Measurements from ENCODE around the gene ATXN1.

The ATXN1 gene

GRCh38 chr6:16326971-16327776 is 434.1 kb downstream of the ATXN1 start:
- H3K27me3 ChIP-seq (ENCODE audit: control insufficient read depth in 1 of 2, insufficient read depth in 2 of 2, low read length in 2 of 2), result no peaks in the 10 kb centered on the region
- no peak overlapping the region for H3K9ac ChIP-seq (ENCODE audit: low read length)
- H3K4me3 ChIP-seq (ENCODE audit: low read depth in 1 of 2, low read length in 2 of 2), result no peak overlapping the region
- no peaks in the 10 kb centered on the region for H3K9me3 ChIP-seq (ENCODE audit: low read length)
- H3K4me1 ChIP-seq (ENCODE audit: insufficient read depth, low read length), result peaks cover 20% of the 10 kb centered on the region
- peaks cover 17% of the 10 kb centered on the region for H3K36me3 ChIP-seq (ENCODE audit: insufficient read depth, low read length)
- H3K27ac ChIP-seq (ENCODE audit: low read depth, low read length), result no peak overlapping the region

GRCh38 chr6:16326531-16326930 is 434.7 kb downstream of the ATXN1 start:
- no peak overlapping the region for H3K27ac ChIP-seq (ENCODE audit: low read depth, low read length)
- no peak overlapping the region for H3K9ac ChIP-seq (ENCODE audit: low read length)
- no peaks in the 10 kb centered on the region for H3K27me3 ChIP-seq (ENCODE audit: control insufficient read depth in 1 of 2, insufficient read depth in 2 of 2, low read length in 2 of 2)
- H3K36me3 ChIP-seq (ENCODE audit: insufficient read depth, low read length), result peaks cover 17% of the 10 kb centered on the region
- no peak overlapping the region for H3K4me3 ChIP-seq (ENCODE audit: low read depth in 1 of 2, low read length in 2 of 2)
- peaks cover 20% of the 10 kb centered on the region for H3K4me1 ChIP-seq (ENCODE audit: insufficient read depth, low read length)
- no peaks in the 10 kb centered on the region for H3K9me3 ChIP-seq (ENCODE audit: low read length)

GRCh38 chr6:16324606-16325225 is 436.5 kb downstream of the ATXN1 start:
- Histone ChIP-seq H3K27ac (ENCODE audit: low read depth, low read length) (no peak overlapping the region), H3K36me3 (ENCODE audit: insufficient read depth, low read length) (peaks cover 17% of the 10 kb centered on the region), H3K4me1 (ENCODE audit: insufficient read depth, low read length) (peaks cover 34% of the 10 kb centered on the region), H3K9me3 (ENCODE audit: low read length) (no peaks in the 10 kb centered on the region), H3K27me3 (ENCODE audit: control insufficient read depth in 1 of 2, insufficient read depth in 2 of 2, low read length in 2 of 2) (no peaks in the 10 kb centered on the region), H3K4me3 (ENCODE audit: low read depth in 1 of 2, low read length in 2 of 2) (no peak overlapping the region), H3K9ac (ENCODE audit: low read length) (no peak overlapping the region)

- Histone ChIP-seq H3K27ac (ENCODE audit: low read depth, low read length) (no peak overlapping the region), H3K27me3 (ENCODE audit: control insufficient read depth in 1 of 2, insufficient read depth in 2 of 2, low read length in 2 of 2) (no peaks in the 10 kb centered on the region), H3K4me3 (ENCODE audit: low read depth in 1 of 2, low read length in 2 of 2) (no peak overlapping the region), H3K4me1 (ENCODE audit: insufficient read depth, low read length) (peaks cover 39% of the 10 kb centered on the region), H3K9me3 (ENCODE audit: low read length) (no peaks in the 10 kb centered on the region), H3K9ac (ENCODE audit: low read length) (no peak overlapping the region), H3K36me3 (ENCODE audit: insufficient read depth, low read length) (peaks cover 17% of the 10 kb centered on the region)
These were observed 437.1 kb downstream of the ATXN1 start for GRCh38 chr6:16324184-16324583.

GRCh38 chr6:16322666-16323312 is 438.5 kb downstream of the ATXN1 start:
- H3K27ac ChIP-seq (ENCODE audit: low read depth, low read length), result peak overlapping the region; percentile 7
- peaks cover 46% of the 10 kb centered on the region for H3K4me1 ChIP-seq (ENCODE audit: insufficient read depth, low read length)
- H3K9me3 ChIP-seq (ENCODE audit: low read length), result no peaks in the 10 kb centered on the region
- H3K27me3 ChIP-seq (ENCODE audit: control insufficient read depth in 1 of 2, insufficient read depth in 2 of 2, low read length in 2 of 2), result no peaks in the 10 kb centered on the region
- H3K36me3 ChIP-seq (ENCODE audit: insufficient read depth, low read length), result peaks cover 17% of the 10 kb centered on the region
- H3K9ac ChIP-seq (ENCODE audit: low read length), result no peak overlapping the region
- H3K4me3 ChIP-seq (ENCODE audit: low read depth in 1 of 2, low read length in 2 of 2), result no peak overlapping the region

GRCh38 chr6:16321826-16322225 is 439.4 kb downstream of the ATXN1 start:
- Histone ChIP-seq H3K36me3 (ENCODE audit: insufficient read depth, low read length) (peaks cover 14% of the 10 kb centered on the region), H3K9ac (ENCODE audit: low read length) (no peak overlapping the region), H3K27me3 (ENCODE audit: control insufficient read depth in 1 of 2, insufficient read depth in 2 of 2, low read length in 2 of 2) (no peaks in the 10 kb centered on the region), H3K27ac (ENCODE audit: low read depth, low read length) (no peak overlapping the region), H3K9me3 (ENCODE audit: low read length) (no peaks in the 10 kb centered on the region), H3K4me1 (ENCODE audit: insufficient read depth, low read length) (peaks cover 46% of the 10 kb centered on the region), H3K4me3 (ENCODE audit: low read depth in 1 of 2, low read length in 2 of 2) (no peak overlapping the region)

- Histone ChIP-seq H3K27ac (ENCODE audit: low read depth, low read length) (no peak overlapping the region), H3K9me3 (ENCODE audit: low read length) (no peaks in the 10 kb centered on the region), H3K27me3 (ENCODE audit: control insufficient read depth in 1 of 2, insufficient read depth in 2 of 2, low read length in 2 of 2) (no peaks in the 10 kb centered on the region), H3K4me1 (ENCODE audit: insufficient read depth, low read length) (peaks cover 46% of the 10 kb centered on the region), H3K4me3 (ENCODE audit: low read depth in 1 of 2, low read length in 2 of 2) (no peak overlapping the region), H3K36me3 (ENCODE audit: insufficient read depth, low read length) (peaks cover 9% of the 10 kb centered on the region), H3K9ac (ENCODE audit: low read length) (no peak overlapping the region)
These were observed 439.9 kb downstream of the ATXN1 start for GRCh38 chr6:16321341-16321710.

- Histone ChIP-seq H3K27ac (ENCODE audit: low read depth, low read length) (peak overlapping the region; percentile 51), H3K4me1 (ENCODE audit: insufficient read depth, low read length) (peaks cover 46% of the 10 kb centered on the region), H3K9ac (ENCODE audit: low read length) (no peak overlapping the region), H3K27me3 (ENCODE audit: control insufficient read depth in 1 of 2, insufficient read depth in 2 of 2, low read length in 2 of 2) (no peaks in the 10 kb centered on the region), H3K4me3 (ENCODE audit: low read depth in 1 of 2, low read length in 2 of 2) (peak overlapping the region in 1 of 2 donors; percentile 51), H3K36me3 (ENCODE audit: insufficient read depth, low read length) (peaks cover 3% of the 10 kb centered on the region), H3K9me3 (ENCODE audit: low read length) (no peaks in the 10 kb centered on the region)
These were observed 440.5 kb downstream of the ATXN1 start for GRCh38 chr6:16320533-16321340.

- Histone ChIP-seq H3K9me3 (ENCODE audit: low read length) (no peaks in the 10 kb centered on the region), H3K27me3 (ENCODE audit: control insufficient read depth in 1 of 2, insufficient read depth in 2 of 2, low read length in 2 of 2) (no peaks in the 10 kb centered on the region), H3K36me3 (ENCODE audit: insufficient read depth, low read length) (no peaks in the 10 kb centered on the region), H3K9ac (ENCODE audit: low read length) (no peak overlapping the region), H3K4me3 (ENCODE audit: low read depth in 1 of 2, low read length in 2 of 2) (peak overlapping the region in 1 of 2 donors; percentile 51), H3K27ac (ENCODE audit: low read depth, low read length) (peak overlapping the region; percentile 51), H3K4me1 (ENCODE audit: insufficient read depth, low read length) (peaks cover 46% of the 10 kb centered on the region)
These were observed 441.3 kb downstream of the ATXN1 start for GRCh38 chr6:16319813-16320532.

GRCh38 chr6:16318953-16319720 is 442.1 kb downstream of the ATXN1 start:
- H3K27me3 ChIP-seq (ENCODE audit: control insufficient read depth in 1 of 2, insufficient read depth in 2 of 2, low read length in 2 of 2), result no peaks in the 10 kb centered on the region
- H3K4me3 ChIP-seq (ENCODE audit: low read depth in 1 of 2, low read length in 2 of 2), result no peak overlapping the region
- no peaks in the 10 kb centered on the region for H3K36me3 ChIP-seq (ENCODE audit: insufficient read depth, low read length)
- H3K4me1 ChIP-seq (ENCODE audit: insufficient read depth, low read length), result peaks cover 46% of the 10 kb centered on the region
- peak overlapping the region; percentile 31 for H3K27ac ChIP-seq (ENCODE audit: low read depth, low read length)
- no peaks in the 10 kb centered on the region for H3K9me3 ChIP-seq (ENCODE audit: low read length)
- no peak overlapping the region for H3K9ac ChIP-seq (ENCODE audit: low read length)
